Neuronal stem cell (in vitro differentiated cells): ENCODE results near the gene TMEM179.

Experiments used
- DNase-seq: peaks from one replicate; pipeline ENCODE4 v3.0.0-alpha.2; 2013; ENCODE audit warnings: low spot score
- H2AFZ ChIP-seq: one replicate; pipeline ENCODE4 v1.6.1; 2013; ENCODE audit warnings: mild to moderate bottlenecking, low read length, inconsistent platforms
- H2AK5ac ChIP-seq: 2 replicates; pipeline ENCODE4 v1.6.1; 2013; ENCODE audit warnings: low read depth, mild to moderate bottlenecking, inconsistent platforms, low read length, moderate library complexity, mixed read lengths
- H2BK120ac ChIP-seq: 2 replicates; pipeline ENCODE4 v1.6.1; 2013; ENCODE audit warnings: low read depth, mild to moderate bottlenecking, inconsistent platforms, low read length, moderate library complexity, mixed read lengths
- H2BK12ac ChIP-seq: one replicate; pipeline ENCODE4 v1.6.1; 2013; ENCODE audit warnings: low read length, inconsistent platforms
- H2BK15ac ChIP-seq: 2 replicates; pipeline ENCODE4 v1.6.1; 2013; ENCODE audit warnings: mild to moderate bottlenecking, low read length, inconsistent platforms, mixed read lengths
- H2BK5ac ChIP-seq: one replicate; pipeline ENCODE4 v1.6.1; 2013; ENCODE audit warnings: inconsistent platforms, mild to moderate bottlenecking, low read length, moderate library complexity
- H3K14ac ChIP-seq: one replicate; pipeline ENCODE4 v1.6.1; 2013; ENCODE audit warnings: low read length, inconsistent platforms
- H3K18ac ChIP-seq: 2 replicates; pipeline ENCODE4 v1.6.1; 2013; ENCODE audit warnings: low read length, inconsistent platforms
- H3K23ac ChIP-seq: 2 replicates; pipeline ENCODE4 v1.6.1; 2013; ENCODE audit warnings: low read depth, mild to moderate bottlenecking, mixed read lengths, low read length, inconsistent platforms; ENCODE audit not compliant: poor library complexity
- H3K27ac ChIP-seq: replicated peaks from 3 replicates; pipeline ENCODE4 v1.5.1; 2013; ENCODE audit warnings: low read length, inconsistent platforms
- H3K27me3 ChIP-seq, 3 experiments: 2 replicates each; pipeline ENCODE4 v1.6.1; 2013; ENCODE audit warnings: low read length in 3 of 3, mild to moderate bottlenecking in 2 of 3, inconsistent platforms in 1 of 3, low read depth in 1 of 3, mixed read lengths in 1 of 3, moderate library complexity in 1 of 3; ENCODE audit not compliant: control insufficient read depth in 3 of 3, insufficient read depth in 3 of 3
- H3K36me3 ChIP-seq, 2 donors: replicated peaks in 1 of 2; 2 replicates each; pipeline ENCODE4 v1.6.1; 2013; ENCODE audit warnings: low read length in 2 of 2; ENCODE audit not compliant: control insufficient read depth in 2 of 2, insufficient read depth in 2 of 2
- H3K4ac ChIP-seq: 2 replicates; pipeline ENCODE4 v1.6.1; 2013; ENCODE audit warnings: inconsistent platforms, mild to moderate bottlenecking, low read length, moderate library complexity
- H3K4me1 ChIP-seq, 2 donors: 1 replicate in 1 of 2; 2 replicates in 1 of 2; pipeline ENCODE4 v1.6.1; 2013; ENCODE audit warnings: low read length in 2 of 2, low read depth in 1 of 2; ENCODE audit not compliant: control insufficient read depth in 2 of 2, insufficient read depth in 1 of 2
- H3K4me2 ChIP-seq: one replicate; pipeline ENCODE4 v1.6.1; 2013; ENCODE audit warnings: mild to moderate bottlenecking, low read length, inconsistent platforms; ENCODE audit not compliant: insufficient read depth, poor library complexity, severe bottlenecking
- H3K4me3 ChIP-seq, 2 donors: 2 replicates each; pipeline ENCODE4 v1.5.1; 2013; ENCODE audit warnings: low read length in 2 of 2, mild to moderate bottlenecking in 2 of 2, inconsistent platforms in 1 of 2, moderate library complexity in 1 of 2
- H3K79me1 ChIP-seq: one replicate; pipeline ENCODE4 v1.6.1; 2013; ENCODE audit warnings: low read depth, mild to moderate bottlenecking, inconsistent platforms, low read length, moderate library complexity
- H3K9ac ChIP-seq: one replicate; pipeline ENCODE4 v1.6.1; 2013; ENCODE audit warnings: mild to moderate bottlenecking, low read depth, low read length, inconsistent platforms; ENCODE audit not compliant: poor library complexity
- H3K9me3 ChIP-seq, 2 donors: replicated peaks in 1 of 2; 2 replicates each; pipeline versions ENCODE3 to v1.6.1; 2013; ENCODE audit warnings: low read length in 2 of 2, mild to moderate bottlenecking in 2 of 2, inconsistent platforms in 1 of 2, low read depth in 1 of 2, mixed read lengths in 1 of 2, moderate library complexity in 1 of 2; ENCODE audit not compliant: control insufficient read depth in 2 of 2, insufficient read depth in 1 of 2
- H4K8ac ChIP-seq: one replicate; pipeline ENCODE4 v1.6.1; 2013; ENCODE audit warnings: low read depth, mild to moderate bottlenecking, inconsistent platforms, low read length, moderate library complexity
- H4K91ac ChIP-seq: one replicate; pipeline ENCODE4 v1.6.1; 2013; ENCODE audit warnings: low read length, low read depth, mild to moderate bottlenecking, inconsistent platforms; ENCODE audit not compliant: poor library complexity
- WGBS, 2 donors: extraction: QIAGEN DNeasy Blood & Tissue Kit; methylation state at CpG; one replicate each; pipeline ENCODE4 v1.1.7; 2013; ENCODE audit warnings: missing lambda C conversion rate in 2 of 2, mixed read lengths in 1 of 2; ENCODE audit not compliant: insufficient read length in 2 of 2, insufficient replicate concordance in 1 of 2; ENCODE audit errors: extremely low coverage in 2 of 2; 5-methylcytosine and 5-hydroxymethylcytosine counted together

TMEM179 gene

GRCh38 chr14:104549536-104550339, 54.8 kb downstream of the TMEM179 start:
- peaks cover 0 to 2% of the 10 kb centered on the region in 2 donors for H3K9me3 ChIP-seq
- H3K79me1 ChIP-seq = peaks cover 2% of the 10 kb centered on the region
- H3K27me3 ChIP-seq = peaks cover 0 to 63% (median 0%) of the 10 kb centered on the region in 3 experiments
- no peak overlapping the region for H2BK15ac ChIP-seq
- no peak overlapping the region for H3K4me3 ChIP-seq
- no peak overlapping the region for H4K8ac ChIP-seq
- H3K27ac ChIP-seq = no peak overlapping the region
- no peak overlapping the region for H3K4me2 ChIP-seq
- H3K23ac ChIP-seq = no peak overlapping the region
- H2AFZ ChIP-seq = peak overlapping the region; percentile 10
- no peak overlapping the region for H2BK5ac ChIP-seq
- H3K4me1 ChIP-seq = peaks cover 0 to 4% of the 10 kb centered on the region in 2 donors
- H2AK5ac ChIP-seq = no peak overlapping the region
- H3K36me3 ChIP-seq = no peaks in the 10 kb centered on the region
- H2BK120ac ChIP-seq = no peak overlapping the region
- H3K9ac ChIP-seq = no peak overlapping the region
- no peak overlapping the region for H3K14ac ChIP-seq
- no peak overlapping the region for H3K4ac ChIP-seq
- H3K18ac ChIP-seq = no peak overlapping the region
- WGBS, 2 donors = no CpG with 5 or more reads among the region's 8 CpGs
- no peak overlapping the region for H4K91ac ChIP-seq
- no peak for DNase-seq
- H2BK12ac ChIP-seq = no peak overlapping the region

- Histone ChIP-seq H3K36me3 (no peaks in the 10 kb centered on the region), H3K4me1 (peaks cover 0 to 5% of the 10 kb centered on the region in 2 donors), H3K27me3 (peaks cover 0 to 64% (median 0%) of the 10 kb centered on the region in 3 experiments), H3K9me3 (peaks cover 0 to 2% of the 10 kb centered on the region in 2 donors), H3K18ac (no peak overlapping the region), H4K8ac (no peak overlapping the region), H2AFZ (peak overlapping the region; percentile 10), H3K4me3 (no peak overlapping the region), H4K91ac (no peak overlapping the region), H3K9ac (no peak overlapping the region), H2BK15ac (no peak overlapping the region), H2BK5ac (no peak overlapping the region), H3K23ac (no peak overlapping the region), H3K79me1 (no peaks in the 10 kb centered on the region), H2BK12ac (no peak overlapping the region), H3K27ac (no peak overlapping the region), H3K4me2 (no peak overlapping the region), H3K14ac (no peak overlapping the region), H3K4ac (no peak overlapping the region), H2BK120ac (no peak overlapping the region), H2AK5ac (no peak overlapping the region)
- DNase-seq = no peak
- WGBS, 2 donors = no CpG with 5 or more reads among the region's 15 CpGs
Observed at GRCh38 chr14:104548802-104549535, 55.6 kb downstream of the TMEM179 start.

GRCh38 chr14:104547998-104548700, 56.4 kb downstream of the TMEM179 start:
- Histone ChIP-seq H4K91ac (no peak overlapping the region), H2BK12ac (no peak overlapping the region), H2AFZ (no peak overlapping the region), H2BK120ac (no peak overlapping the region), H3K4ac (no peak overlapping the region), H3K4me1 (peaks cover 0 to 5% of the 10 kb centered on the region in 2 donors), H3K9me3 (peaks cover 0 to 2% of the 10 kb centered on the region in 2 donors), H3K9ac (no peak overlapping the region), H3K27ac (no peak overlapping the region), H2BK15ac (no peak overlapping the region), H3K36me3 (no peaks in the 10 kb centered on the region), H4K8ac (peak overlapping the region; percentile 29), H3K18ac (peak overlapping the region; percentile 54), H3K23ac (no peak overlapping the region), H3K27me3 (peaks cover 0 to 64% (median 0%) of the 10 kb centered on the region in 3 experiments), H3K4me3 (no peak overlapping the region), H3K14ac (no peak overlapping the region), H3K4me2 (no peak overlapping the region), H3K79me1 (no peaks in the 10 kb centered on the region), H2AK5ac (peak overlapping the region; percentile 53), H2BK5ac (no peak overlapping the region)
- DNase-seq = no peak
- no CpG with 5 or more reads among the region's 14 CpGs for WGBS, 2 donors
